Stimulated activated CD8-positive, alpha-beta memory T cell treated with anti-CD3 and anti-CD28 coated beads, Interleukin-7, amount 100 ng/mL, for 48 hours (primary cell): Measurements from ENCODE around the gene PNPLA1.
"Not testable (repeated sequence)": the region's sequence is repeated elsewhere in the genome, so short reads cannot be mapped to it uniquely, and the experiment has no call there.

Source experiments
- DNase-seq, 2 donors: peaks; one replicate each; pipeline ENCODE4 v3.0.0-alpha.2; 2020; ENCODE audit warnings: low read depth in 1 of 2; ENCODE audit errors: extremely low read depth in 1 of 2

Gene PNPLA1

DNA sequence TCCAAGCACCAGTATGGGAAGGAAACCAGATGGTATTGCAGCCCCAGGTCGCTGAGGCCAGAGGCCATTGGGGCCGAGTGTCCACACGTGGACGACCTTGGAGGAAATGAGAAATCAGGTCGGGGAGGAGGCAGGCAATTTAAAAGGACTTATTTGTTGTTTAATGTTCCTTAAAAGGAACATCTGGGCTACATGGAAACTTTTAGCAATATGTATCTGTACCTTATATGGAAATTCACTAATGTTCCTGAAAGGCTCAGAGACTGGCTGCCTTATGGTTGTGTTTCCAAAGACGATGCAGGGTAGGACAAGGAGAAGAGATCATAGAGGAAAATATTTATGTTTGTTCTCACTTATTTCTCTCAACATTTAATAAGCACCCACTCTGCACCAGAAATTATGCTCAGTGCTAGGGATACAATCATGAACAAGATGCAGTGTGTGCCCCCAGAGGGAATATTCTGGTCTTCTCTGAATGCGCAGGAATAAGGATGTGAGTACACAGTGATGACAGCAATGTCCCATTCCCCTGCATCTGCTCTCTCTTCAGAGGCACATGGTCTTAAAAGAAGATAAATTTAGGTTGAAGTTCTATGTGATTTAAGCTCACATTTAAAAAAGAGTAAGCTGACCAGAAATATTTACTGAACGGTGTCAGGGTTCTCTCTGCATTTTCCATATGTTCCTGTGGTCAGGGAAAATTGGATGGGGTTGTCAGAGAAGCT, 63.5 kb downstream of the PNPLA1 start:
- DNase-seq, result no peak

DNA sequence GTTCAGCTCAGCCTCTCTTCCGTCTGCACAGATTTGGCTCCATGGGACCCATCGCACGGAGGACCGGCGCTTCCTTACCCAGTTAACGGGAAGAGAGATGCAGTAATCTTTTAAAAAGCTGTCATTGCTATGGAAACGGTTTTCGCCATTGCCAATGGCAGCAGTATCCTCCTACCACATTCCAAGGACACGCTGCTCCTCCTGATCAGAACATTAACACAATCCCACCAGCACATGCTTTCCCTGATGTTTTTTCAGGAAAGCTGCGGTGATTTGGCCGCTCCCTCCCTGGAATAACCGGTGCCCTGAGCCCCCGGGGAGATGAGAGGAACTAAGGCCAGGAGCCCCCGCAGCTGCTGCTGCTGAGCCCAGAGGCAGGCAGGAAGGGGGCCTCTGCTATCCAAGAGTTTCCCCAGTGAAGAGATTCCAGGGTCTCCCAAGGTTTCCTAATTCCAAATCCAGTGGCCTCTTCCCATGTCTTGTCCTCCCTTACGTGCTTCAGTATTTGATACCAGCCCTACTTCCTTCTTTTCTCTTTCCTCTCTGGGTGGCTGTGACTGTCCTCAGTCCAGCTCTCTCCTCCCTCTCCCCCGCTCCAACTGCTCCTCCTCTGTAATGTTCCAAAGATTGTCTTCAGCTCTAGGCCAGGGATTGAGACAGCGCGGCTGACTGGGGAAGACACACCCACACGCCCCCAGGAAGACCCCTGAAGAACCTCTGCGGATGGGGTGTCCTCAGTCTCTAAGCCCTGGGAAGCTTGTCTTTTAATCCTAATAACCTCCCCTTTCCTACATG, 64.3 kb downstream of the PNPLA1 start:
- DNase-seq, result no peak

DNA sequence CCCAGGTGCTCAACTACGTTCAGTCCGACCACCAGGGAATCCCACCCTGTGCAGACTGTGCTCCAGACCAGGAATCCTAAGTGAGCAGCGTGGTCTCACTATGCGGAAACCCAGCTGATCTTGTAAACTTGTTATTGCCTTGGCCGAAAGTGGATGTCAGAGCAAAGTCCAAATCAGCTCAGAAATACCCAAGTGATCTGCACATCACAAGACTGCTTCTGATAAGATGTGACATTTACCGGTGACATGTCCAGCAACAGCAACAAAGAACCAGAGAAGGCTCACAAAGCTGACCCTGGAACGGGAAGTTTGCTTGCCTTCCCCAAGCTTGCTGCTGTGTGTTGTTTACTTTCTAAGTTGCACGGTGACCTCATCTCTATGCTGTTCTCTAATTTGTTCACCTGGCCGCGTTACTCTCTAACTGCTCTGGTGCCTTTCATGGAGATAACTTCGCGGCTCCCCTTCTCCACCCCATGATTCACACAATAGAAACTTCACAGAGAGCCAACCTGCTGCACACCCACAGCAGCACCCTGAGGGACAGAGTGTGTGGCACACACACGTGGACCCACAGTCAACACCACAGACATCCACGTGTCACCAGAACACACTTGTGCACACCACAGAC, 65.1 kb downstream of the PNPLA1 start:
- no peak for DNase-seq

DNA sequence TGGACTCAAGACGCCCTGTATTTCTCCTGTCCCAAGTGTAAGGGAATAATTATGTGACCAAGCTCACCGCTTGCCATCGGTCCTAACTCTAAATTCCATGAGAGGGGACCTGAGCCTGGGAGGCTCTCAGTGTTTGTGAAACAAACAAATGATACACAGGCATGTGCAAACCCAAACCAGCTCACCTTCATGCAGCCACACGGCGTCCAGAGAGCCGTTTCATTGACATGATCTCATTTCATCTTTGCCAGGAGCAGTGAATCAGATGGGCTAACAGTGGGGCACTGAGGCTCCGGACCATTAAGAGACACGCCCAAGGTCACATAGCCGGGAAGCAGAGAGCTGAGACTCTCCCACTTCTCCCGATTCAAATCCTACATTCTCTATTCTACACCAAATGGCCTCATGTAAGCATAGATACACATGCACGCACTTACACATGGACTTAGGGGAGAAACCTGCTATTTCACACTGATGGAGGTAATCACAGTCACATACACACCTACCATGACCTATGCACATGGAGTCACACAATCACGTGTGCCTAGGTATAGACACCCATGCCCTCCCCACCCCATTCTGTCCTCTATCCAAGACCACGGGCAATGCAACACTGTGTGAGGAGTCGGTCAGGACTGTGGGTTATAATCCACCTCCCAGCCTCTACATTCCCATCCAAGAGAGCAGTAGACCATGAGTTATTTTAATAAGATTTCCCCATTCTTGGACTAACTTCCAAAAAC, 65.8 kb downstream of the PNPLA1 start:
- no peak for DNase-seq

DNA sequence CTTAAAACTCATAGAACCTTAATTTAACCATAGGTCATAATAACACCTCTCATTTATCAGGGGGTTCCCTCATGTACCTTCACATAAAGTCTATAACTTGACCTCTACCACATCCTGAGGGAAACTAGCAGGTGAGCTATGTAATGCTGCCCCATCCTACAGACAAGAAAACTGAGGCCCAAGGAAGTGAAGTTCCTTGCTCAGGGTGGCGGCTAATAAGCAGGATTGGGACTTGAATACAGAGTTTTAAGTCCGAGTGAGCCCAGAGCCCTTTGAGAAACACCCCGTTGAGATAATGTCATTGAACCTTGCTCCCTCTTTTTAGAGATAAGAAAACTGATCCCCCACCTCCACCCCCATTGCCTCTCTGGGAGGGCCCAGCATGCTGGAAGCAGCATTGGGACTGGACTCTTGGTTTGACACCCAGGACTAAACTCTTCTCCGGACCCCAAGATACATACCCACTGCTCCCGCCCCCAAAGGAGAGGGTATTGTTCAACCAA, 66.4 kb downstream of the PNPLA1 start:
- no peak for DNase-seq

DNA sequence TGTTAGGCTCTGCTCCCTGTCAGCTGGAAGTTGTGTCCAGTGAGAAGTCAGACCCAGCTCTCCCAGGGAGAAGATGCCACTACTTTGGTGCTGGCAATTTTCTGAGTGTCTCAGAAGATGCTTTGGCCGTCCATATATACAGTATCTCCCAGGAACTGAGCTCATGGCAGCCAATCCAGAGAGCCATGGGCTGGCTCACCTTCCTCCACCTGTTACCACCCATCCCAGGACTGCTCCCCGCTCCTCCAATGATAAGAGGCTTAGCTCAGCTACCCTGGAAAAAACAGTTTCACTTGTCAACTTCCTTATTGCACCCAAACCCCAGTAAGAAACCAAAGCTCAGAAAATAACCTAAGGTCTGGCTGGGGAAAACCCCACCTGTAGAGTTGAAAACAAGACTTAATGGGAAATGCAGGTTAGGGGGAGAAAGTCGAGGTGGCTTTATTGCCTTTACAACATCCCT, 67.0 kb downstream of the PNPLA1 start, which contains the start of gene BNIP5:
Gene BNIP5 (minus strand): TSS at position 110 of the 463 bp plus-strand sequence. CDS start 6,198 bp downstream, outside the sequence.
- DNase-seq, result no peak

DNA sequence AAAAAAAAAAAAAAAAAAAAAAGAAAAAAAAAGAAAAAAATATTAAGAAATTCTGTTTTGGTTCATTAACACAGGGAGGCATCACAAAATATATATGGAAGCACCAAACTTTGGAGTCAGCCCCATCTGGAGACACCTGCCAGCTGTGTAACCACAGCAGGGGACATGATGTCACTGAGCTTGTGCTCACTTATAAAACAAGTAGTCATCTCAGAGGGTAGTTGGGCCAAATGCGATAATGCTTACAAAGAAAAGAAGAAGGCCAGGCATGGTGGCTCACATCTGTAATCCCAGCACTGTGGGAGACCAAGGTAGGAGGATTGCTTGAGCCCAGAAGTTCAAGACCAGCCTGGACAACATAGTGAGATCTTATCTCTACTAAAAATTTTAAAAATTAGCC, 68.0 kb downstream of the PNPLA1 start:
- DNase-seq, result no peak

DNA sequence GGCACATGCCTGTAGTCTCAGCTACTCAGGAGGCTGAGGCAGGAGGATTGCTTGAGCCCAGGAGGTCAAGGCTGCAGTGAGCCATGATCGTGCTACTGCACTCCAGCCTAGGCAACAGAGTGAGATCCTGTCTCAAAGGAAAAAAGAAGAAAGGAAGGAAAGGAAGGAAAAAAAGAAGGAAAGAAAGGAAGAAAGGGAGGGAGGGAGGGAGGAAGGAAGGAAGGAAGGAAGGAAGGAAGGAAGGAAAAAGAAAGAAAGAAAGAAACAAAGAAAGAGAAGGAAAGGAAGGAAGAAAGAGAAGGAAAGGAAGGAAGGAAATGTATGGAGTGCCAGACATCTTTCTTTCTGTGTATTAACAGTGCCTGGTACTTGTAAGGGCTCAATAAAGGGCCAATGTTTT, 68.4 kb downstream of the PNPLA1 start:
- DNase-seq, result not testable (repeated sequence)

DNA sequence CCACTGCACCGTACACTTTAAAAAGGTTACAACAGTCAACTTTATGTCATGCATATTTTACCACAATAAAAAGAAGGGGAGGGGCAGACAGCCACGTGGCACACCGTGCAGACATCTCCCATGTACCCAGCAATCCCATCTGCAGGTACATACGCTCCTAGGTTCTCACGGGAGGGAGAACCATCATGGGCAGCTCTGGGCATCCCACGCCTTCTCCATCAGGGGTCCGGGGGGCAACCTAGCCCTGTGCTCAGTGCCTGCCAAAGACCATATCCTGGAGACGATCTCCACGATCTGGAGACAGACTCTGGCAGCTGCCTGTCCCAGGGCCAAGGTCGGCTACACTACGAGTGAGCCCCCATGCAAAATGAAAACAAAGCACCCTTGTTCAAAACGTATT, 69.3 kb downstream of the PNPLA1 start:
- DNase-seq, result no peak

DNA sequence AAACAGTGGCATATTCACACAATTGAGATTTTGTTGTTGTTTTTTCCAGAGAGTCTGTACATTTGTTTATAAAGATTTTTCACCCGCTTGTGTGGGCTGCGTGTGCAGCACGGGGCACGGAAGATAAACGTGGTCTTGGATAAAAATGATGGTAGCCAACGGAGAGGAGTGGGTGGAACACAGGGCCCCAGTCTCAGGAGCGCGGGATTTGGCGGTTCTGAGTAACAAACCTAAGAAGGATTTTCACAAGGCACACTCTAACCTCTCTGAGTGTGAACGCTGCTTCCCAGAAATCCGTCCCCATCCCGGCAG, 70.4 kb downstream of the PNPLA1 start:
- DNase-seq, result no peak

DNA sequence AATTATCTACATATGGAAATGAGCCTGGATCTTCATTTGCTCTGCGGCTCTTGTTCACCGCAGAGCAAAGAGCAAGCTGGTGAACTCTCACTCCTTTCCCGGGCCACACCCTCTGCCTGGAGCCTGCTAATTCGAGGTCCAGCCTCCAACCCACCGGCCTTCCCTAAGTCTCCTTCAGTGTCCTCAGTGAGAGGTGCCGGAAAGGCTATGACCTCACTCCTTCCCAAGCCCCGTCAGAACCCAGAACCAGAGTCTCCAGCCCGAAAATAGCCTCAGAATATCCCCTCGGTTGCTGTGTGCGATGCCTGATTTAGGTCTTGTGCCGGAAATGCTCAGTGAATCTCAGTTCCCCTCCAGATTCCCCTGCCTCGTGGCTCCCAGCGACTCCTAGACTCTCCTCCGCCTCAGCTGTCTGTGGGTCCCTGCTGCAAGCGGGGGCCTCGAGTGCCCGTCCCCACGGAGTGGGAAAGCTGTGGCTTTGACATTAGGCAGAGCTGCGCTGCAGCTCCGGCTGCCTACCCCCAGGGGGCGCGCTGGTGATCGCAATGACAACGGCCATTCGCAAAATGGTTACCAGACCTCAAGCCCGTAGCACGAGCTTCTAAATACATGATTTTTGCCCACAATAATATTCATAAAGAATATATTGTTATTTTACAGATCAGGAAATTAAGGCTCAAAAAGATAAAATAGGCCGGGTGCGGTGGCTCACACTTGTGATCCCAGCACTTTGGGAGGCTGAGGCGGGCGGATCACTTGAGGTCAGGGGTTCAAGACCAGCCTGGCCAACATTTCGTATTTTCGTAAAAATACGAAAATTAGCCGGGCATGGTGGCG, 71.0 kb downstream of the PNPLA1 start:
- DNase-seq, result peak; percentile 16 to 37

DNA sequence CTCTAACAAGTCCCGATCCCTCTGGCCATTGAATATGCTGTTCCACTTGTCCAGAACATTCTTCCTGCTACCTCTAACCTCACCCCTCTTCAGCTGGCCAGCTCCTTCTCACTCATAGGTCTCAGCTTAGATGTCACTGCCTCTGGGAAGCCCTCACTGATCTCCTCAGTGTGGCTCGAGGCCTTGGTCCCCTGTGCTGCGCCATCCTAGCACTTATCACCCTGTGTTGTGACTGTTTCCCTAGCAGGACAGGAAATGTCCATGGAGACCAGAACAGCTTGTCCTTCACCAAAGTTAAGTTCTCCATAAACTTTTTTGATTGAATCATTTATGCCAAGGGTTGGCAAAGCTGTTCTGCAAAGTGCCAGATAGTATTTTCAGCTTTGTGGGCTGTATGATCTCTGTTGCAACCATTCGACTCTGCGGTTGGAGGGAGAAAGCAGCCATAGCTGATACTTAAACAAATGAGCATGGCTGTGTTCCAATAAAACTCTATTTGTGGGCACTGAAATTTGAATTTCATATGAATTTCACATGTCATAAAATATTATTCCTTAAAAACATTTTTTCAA, 73.3 kb downstream of the PNPLA1 start:
- no peak for DNase-seq

DNA sequence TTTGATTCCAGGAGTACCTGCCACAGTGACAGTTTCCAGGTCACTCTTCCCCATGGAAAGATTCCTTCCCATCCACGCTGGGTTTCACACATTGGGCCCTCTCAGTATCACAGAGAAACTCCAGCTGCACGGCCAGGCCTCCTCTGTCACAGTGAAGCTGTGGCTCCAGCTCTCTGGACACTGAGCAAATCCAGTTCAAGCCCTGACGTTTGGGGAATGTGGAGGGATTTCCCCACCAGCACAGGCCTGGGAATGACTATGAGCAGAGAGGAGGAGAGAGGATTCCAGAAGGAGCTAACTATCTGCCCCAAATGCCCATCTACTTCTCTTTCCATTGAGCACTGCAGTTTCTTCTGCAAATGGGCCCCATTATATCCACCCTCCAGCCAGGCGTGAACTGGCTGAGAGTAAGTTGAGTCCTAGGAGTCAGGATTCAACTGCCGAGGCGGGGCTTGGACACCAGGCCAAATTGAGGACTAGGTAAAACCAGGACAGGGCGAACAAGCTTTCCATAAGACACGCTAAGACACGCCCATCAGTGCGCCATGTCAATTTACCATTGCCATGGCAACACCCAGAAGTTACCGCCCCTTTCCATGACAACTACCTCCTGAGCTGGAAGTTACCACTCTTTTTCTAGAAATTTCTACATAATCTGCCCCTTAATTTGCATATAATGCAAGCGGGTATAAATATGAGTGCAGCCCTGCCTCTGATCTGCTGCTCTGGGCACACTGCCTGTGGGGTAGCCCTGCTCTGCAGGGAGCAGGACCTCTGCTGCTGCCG, 76.0 kb downstream of the PNPLA1 start:
- DNase-seq, result no peak

DNA sequence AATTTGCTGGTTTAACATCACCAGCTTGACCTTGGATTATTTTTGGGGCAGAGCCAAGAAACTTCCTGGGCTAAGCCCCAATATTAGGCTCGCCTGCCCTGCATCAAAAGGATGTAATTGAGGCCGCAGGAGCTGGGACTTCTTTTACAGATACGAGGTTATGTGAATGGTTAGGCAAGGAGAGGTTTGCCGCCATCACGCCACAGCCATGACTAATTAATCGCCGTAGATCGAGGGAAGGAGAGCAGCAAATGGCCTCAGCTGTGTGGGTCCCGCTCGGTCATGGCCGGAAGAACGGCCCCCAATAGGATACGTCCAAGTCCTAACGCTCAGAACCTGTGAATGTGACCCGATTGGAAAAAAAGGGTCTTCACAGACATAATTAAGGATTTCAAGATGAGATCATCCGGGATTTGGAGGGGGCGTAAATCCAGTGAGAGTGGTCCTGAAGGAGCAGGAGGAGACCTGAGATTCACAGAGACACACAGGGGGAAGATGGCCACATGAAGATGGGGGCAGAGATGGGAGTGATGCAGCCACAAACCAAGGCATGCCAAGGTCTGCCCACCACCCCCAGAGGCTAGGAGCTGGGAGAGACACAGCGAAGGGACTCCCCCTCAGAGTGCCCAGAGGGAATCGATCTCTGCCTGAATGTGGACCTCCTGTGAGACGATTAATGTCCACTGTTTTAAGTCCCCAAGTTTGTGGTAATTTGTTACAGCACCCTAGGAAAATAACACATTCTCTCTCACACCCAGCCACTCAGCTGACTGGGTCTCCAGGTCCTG, 76.8 kb downstream of the PNPLA1 start:
- DNase-seq, result no peak

DNA sequence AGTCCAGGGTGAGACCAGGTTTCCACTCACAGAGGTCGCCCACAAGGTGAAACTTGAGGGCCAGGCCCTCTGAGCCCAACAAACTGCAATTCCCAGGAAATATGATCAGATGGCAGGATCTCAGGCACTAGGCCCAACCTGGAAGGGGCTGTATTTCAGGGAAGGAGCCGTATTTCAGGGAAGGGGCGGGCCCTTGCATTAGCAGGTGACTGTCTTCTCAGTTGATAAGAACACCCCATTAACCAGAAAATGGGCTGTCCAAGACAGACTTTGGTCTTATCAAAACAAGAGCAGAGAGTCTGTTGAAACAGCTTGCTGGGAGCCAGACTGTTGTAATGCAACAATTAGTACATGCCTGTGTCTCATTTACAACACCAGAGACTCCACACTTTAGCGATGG, 77.8 kb downstream of the PNPLA1 start:
- no peak for DNase-seq

DNA sequence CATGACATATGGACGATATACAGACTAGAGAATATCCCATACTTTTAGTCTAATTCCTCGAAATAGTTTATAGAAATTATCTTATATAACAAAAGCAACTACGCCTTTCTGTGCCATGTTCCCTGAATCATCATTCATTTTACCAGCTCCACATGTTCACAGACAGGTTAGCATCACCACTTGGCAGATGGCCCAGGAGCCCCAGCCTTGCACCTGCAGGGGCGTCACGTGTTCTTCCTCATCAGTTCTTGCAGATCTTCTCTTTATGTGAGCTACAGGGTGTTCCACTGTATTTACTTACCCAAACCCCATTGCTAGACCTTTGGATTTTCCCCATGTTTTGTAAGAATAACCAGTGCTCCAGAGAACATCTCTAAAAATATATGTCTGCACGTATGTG, 79.4 kb downstream of the PNPLA1 start:
- DNase-seq, result no peak

DNA sequence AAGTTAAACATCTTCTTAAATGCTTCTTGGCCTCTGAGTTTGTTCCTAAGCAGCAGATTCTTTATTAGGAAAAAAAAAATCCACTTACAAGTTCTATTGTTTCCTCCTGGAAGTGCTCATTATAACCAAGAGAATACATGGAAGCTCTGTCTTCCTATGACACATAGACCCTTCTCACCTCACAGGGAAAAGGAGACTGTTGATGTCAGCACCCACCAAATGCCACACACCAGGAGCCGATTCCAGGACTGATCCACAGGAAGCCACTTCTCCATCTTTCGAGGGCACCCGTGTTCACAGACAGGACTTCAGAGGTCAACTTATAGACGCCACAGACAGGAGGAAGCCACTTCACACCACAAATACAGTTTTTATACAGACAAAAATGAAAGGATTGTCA, 80.2 kb downstream of the PNPLA1 start:
- no peak for DNase-seq
